ENCODE data around the gene ARMCX4. TPM values are rescaled to one million over a fixed set of nuclear protein-coding genes. Genes with fewer than 3 reads are reported as not detected.
"Not testable (repeated sequence)": the region's sequence is repeated elsewhere in the genome, so short reads cannot be mapped to it uniquely, and the experiment has no call there.

Gene ARMCX4
- total RNA-seq, result 10 to 100 TPM in 1 of 2 donors, 1 to 10 TPM in 1; 6.9 to 10.1 TPM
- long read RNA-seq, partial matches to known transcripts, result 0 of 5 reads
- long read RNA-seq, other reads (novel, unspliced or antisense), result 5 of 5 reads

DNA sequence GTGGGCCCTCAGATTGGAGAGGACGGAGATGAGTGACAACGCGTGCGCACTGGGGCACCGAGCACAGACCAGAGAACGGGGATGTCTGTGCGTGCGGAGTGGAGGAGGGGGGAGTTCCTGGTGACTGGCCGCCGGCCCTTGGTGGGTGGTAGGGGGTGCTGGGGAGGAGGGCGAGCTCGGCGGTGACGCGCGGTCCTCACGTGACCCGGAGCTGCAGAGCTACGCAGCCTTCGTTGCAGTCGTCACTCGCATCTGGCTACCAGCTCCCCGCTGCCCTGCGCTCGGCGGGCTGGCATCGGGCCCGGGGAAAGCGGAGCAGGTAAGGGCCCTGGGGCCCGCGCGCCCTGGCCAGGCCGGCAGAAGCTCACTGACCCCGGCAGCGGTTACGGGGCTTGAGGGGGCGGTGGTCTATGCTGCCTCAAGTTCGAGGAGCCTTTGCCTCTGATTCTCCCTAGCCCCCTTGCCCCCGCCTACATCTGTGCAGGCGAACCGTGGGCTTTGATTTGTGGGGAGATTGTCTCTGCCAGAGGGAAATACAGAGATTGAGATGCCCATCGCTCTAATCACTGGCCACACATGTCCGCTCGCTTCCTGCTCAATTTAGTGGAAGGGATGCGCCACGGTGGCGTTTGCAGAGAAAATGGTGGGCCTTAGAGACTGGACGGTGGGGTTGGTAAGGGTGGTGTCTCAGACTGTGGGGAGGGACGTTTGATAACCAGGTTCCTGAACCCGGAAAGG, at the start of gene ARMCX4:
Gene ARMCX4 (plus strand): TSS at position 245 of the 738 bp plus-strand sequence. CDS start 3,134 bp downstream, outside the sequence.
- intact Hi-C loops (cut with DNase I, micrococcal nuclease), result no loop called here
- peak; percentile 56 for ATAC-seq
- peak in 1 of 2 donors; percentile 18 for DNase-seq

DNA sequence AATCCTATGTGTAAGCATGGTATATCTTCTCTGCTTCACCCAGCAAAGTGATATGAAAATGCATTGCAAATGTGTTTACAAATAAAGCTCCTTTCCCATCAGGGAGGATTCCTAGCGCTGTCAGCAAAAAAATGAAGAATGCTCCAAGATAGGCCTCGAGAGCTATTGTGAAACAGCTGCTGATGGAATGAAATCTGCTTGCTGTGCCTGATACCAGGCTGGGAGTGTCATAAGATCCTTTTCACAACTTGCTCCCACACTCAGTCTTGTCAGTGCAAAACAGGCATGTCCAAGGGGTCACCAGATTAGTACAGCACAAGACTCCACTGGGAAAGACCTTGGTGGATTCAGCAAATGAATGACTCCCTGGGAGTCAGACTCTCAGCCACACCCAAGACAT, 43.2 kb upstream of the ARMCX4 start:
- ATAC-seq, result no peak

DNA sequence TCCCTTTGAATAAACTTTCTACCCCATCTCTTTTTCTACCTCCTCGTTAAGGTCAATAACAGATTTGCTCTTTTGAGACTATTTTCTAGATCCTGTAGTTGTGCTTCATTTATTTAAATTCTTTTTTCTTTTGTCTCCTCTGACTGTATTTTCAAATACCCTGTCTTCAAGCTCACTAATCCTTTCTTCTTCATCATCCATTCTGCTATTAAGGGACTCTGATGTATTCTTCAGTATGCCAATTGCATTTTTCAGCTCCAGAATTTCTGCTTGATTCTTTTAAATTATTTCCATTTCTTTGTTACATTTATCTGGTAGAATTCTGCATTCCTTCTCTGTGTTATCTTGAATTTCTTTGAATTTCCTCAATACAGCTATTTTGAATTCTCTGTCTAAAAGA, 36.0 kb upstream of the ARMCX4 start:
- DNase-seq (no peak), ATAC-seq (no peak)
- intact Hi-C loops (cut with DNase I, micrococcal nuclease), result no loop called here

More for the DNA sequence above, 43.2 kb upstream of the ARMCX4 start:
- DNase-seq, result no peak
- intact Hi-C loops (cut with DNase I, micrococcal nuclease), result no loop called here

- ATAC-seq (no peak), DNase-seq (no peak)
- intact Hi-C loops (cut with DNase I, micrococcal nuclease), result no loop called here
Measured at GRCh38 chrX:101450085-101450484, 35.2 kb upstream of the ARMCX4 start.

DNA sequence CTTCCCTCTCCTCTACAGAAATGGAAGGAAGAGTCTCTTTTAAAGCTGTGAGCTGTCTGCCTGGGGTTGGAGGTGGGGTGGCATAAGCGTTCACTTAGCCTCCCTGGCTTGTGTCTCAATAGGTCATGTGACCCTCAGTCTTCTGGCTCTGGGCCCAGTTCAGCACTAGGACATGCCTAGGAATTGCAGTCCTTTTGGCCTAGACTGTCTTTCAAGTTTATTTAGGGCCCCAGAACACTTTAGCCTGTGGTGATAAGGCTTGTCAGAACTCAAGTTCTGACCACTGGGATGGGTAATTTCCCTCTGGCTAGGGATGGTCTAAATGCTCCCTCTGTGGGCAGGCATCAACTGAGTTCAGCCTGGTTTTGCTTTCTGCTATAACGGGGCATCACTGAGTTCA, 34.3 kb upstream of the ARMCX4 start:
- intact Hi-C loops (cut with DNase I, micrococcal nuclease), result no loop called here
- ATAC-seq (peak; percentile 19), DNase-seq (peak in 1 of 2 donors; percentile 29)

DNA sequence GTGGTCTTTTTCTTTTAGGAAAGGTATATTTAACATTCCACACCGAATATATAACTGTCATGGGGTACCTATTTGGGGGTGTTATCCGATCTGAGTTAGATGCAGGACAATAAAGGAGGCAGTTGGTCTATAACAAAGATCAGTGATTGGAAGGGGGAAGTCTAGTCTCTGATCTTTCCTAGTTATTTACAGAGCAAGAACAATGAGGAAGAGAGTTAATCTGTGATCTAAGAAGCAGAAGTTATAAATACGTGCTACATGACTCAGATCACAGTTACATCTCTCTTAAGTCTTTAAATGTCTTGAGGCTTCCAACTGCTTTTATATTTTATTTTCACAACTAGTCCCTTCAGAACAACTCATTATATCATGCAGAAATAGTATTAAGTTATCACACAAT, 33.2 kb upstream of the ARMCX4 start:
- ATAC-seq (peak; percentile 92), DNase-seq (no peak)
- intact Hi-C loops (cut with DNase I, micrococcal nuclease), result no loop called here

DNA sequence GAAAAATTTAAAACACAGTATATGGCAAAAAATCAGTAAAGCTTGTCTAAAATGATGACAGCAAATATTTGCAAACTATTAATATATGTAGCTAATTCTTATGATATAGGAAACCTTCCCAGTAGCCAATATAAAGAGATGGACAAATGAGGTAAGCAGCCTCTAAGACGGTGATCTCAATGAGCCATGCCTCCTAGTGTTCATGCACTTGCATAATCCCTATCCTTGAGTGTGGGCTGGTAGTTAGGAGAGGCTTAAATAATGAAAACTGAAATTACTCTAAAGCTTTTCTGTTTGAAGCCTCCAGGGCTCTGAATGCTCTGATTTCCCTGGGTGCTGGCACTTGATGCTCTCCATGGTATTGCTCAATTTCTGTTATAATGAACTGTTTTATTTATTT, 24.6 kb upstream of the ARMCX4 start:
- intact Hi-C loops (cut with DNase I, micrococcal nuclease), result no loop called here
- no peak for DNase-seq
- ATAC-seq, result no peak

- intact Hi-C loops (cut with DNase I, micrococcal nuclease), result no loop called here
- DNase-seq, result no peak
- no peak for ATAC-seq
Measured at GRCh38 chrX:101462892-101463291, 22.4 kb upstream of the ARMCX4 start.

DNA sequence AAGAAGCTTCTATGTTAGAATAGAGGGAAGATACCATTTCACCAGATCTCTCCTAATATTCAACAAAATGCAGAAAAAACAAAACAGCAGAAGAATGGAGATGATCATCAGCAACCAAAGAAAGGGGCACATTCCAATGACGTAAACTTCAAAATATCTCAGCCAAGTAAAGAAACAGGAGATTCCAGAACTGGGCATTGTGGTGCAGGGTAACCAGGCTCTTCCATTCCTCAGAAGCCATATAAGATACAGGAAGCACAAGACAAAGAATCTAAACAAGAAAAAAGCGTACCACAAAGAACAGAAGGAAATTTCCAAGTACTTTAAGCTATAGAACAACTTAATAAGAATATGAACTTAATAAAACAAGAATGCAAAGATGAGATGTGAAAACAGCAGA, 6.9 kb upstream of the ARMCX4 start:
- DNase-seq (no peak), ATAC-seq (no peak)
- intact Hi-C loops (cut with DNase I, micrococcal nuclease), result no loop called here

DNA sequence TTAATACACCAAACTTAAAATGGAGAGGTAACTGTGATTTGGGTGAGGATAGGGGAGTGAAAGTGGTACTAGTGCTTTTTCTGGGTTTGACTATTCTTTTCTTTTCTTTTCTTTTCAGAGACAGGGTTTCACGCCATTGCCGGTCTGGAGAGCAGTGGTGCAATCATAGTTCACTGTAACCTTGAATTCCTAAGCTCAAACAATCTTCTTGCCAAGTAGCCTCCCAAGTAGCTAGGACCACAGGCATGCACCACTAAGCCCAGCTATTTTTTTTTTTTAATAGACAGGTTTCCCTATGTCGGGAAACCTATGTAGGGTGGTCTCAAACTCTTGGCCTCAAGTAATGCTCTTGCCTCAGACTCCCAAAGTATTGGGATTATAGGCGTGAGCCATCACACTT, 3.0 kb upstream of the ARMCX4 start:
- no peak for DNase-seq
- no peak for ATAC-seq
- intact Hi-C loops (cut with DNase I, micrococcal nuclease), result no loop called here

DNA sequence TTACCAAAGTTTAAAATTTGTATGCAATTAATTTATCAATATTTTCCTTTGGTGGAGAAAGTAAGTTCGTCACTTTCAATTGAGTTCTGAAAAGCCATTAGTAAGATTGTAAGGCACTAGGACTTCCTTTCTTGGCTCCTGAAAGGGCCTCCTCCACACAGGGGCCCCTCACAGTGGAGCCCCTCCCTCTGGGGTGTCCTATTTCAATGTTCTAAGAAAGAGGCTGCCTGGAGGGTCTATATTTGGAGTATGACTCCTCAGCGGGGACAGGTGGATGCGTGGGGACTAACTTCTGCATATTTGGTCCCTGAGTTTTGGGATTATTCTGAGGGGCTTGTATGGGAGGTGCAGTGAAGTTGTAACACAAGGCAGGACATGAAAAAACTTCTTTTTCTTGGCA, 1.6 kb upstream of the ARMCX4 start:
- ATAC-seq (no peak), DNase-seq (no peak)
- intact Hi-C loops (cut with DNase I, micrococcal nuclease), result no loop called here

DNA sequence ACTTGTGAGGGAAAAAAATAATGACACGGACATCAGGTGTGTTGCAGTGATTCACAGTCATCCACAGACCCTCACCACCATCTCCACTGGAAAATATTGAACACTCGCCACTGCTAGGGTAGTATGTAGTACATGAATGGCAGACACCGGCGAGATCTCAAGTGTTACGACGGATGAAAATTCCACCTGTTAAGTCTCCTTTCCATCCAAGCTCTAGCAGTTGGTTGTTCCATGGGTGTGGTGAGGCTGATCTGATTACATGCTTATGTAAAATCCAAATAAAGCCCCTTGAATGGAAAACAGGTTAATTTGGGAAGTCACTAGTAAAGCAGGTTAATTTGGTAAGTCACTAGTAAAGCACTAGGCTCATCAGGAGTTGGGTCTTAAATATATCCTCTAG, 1.1 kb upstream of the ARMCX4 start:
- DNase-seq, result no peak
- no peak for ATAC-seq
- intact Hi-C loops (cut with DNase I, micrococcal nuclease), result no loop called here

- DNase-seq (no peak), ATAC-seq (no peak)
- intact Hi-C loops (cut with DNase I, micrococcal nuclease), result no loop called here
Measured at GRCh38 chrX:101488796-101489195, 3.5 kb downstream of the ARMCX4 start.

DNA sequence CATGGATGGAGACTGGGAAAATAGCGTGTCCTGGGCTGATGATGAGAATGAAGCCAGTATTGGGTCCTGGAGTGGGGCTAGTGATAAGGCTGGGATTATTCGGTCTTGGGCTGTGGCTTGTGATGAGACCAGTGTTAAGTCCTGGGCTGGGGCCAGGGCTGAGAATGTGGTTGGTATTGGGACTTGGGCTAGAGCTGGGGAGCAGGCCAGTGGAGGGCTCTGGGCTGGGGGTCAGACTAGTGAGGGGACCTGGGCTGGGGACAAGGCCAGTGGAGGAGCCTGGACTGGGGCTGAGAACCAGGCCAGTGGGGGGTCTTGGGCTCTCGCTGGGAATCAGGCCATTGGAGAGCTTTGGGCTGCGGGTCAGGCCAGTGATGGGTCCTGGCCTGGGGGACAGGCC, 6.7 kb downstream of the ARMCX4 start:
- intact Hi-C loops (cut with DNase I, micrococcal nuclease), result no loop called here
- no peak for DNase-seq
- ATAC-seq, result no peak

DNA sequence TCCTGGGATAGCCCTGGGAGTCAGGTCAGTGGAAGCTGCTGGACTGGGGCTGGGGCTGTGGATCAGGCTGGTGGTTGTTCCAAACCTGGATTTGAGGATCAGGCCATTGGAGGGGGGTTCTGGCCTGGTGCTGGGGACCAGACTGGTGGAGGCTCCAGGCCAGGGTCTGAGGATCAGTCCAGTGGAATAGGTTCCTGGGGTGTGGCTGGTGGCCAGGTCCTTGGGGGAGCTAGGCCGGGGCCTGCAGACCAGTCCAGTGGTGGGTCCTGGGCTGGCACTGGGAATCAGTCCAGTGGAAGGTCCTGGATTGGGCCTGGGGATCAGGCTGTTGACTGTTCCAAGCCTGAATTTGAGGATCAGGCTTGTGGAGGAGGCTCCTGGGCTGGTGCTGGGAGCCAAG, 8.0 kb downstream of the ARMCX4 start:
- DNase-seq, result no peak
- intact Hi-C loops (cut with DNase I, micrococcal nuclease), result no loop called here

GRCh38 chrX:101502929-101503328, 17.7 kb downstream of the ARMCX4 start:
- ATAC-seq; intact Hi-C loops (cut with DNase I, micrococcal nuclease); DNase-seq: not testable (repeated sequence)

More for the DNA sequence above, 8.0 kb downstream of the ARMCX4 start:
- no peak for ATAC-seq

DNA sequence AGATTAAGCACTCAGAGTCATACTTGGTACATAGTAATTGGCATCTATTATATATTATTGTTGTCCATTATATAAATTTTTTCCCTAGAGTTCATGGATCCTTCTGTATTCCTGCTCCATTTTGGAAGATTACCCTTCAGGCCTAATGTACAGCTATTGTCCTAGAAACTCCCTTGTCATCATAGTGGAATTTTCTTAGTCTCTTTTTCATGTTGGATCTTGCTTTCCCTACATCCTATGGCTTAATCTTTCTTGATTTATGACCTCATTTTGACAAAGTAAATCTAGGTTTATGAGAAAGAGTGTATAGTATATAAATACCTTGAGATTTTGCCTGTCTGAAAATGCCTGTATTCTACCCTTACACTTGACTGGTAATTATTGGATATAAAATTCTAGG, 22.1 kb downstream of the ARMCX4 start:
- DNase-seq, result no peak
- no peak for ATAC-seq
- intact Hi-C loops (cut with DNase I, micrococcal nuclease), result no loop called here

DNA sequence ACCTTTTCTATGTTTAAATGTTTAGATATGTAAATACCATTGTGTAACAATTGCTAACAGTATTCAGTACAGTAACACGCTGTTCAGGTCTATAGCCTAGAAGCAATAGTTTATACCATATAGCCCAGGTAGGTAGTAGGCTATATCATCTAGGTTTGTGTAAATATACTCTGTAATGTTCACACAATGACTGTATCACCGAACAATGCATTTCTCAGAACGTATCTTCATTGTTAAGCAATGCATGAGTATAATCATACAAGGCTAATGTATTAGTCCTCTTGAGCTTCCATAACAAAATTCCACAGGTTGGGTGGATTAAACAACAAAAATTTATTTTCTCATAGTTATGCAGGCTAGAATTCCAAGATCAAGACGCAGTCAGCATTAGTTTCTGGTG, 22.7 kb downstream of the ARMCX4 start:
- intact Hi-C loops (cut with DNase I, micrococcal nuclease), result no loop called here
- no peak for DNase-seq
- no peak for ATAC-seq

DNA sequence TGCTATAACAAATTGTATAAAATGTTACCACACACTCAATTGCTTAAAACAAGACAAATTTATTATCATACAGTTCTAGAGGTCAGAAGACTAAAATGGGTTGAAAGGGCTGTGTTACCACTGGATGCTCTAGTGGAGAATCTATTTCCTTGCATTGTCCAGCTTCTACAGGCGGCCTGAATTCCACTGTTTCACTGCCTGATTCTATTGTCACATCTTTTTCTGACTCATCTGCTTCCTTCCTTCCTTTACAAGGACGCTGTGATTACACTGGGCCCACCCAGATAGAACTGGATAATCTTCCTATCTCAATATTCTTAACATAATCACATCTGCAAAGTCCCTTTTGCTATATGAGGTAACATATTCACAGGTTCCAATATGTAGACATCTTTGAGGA, 45.7 kb downstream of the ARMCX4 start:
- DNase-seq (no peak), ATAC-seq (no peak)
- intact Hi-C loops (cut with DNase I, micrococcal nuclease), result no loop called here
